ENCODE data around the gene HM13.

- no peak for TF ChIP-seq CTCF (IDR thresholded peaks at IDR 0.05)
- no peak for TF ChIP-seq EZH2 (IDR thresholded peaks at IDR 0.05; ENCODE audit: borderline replicate concordance, insufficient read depth, low read depth, low read length, poor library complexity, severe bottlenecking)
Measured at GRCh38 chr20:31490752-31491151, 23.5 kb upstream of the HM13 start.
